Activated CD8-positive, alpha-beta memory T cell treated with anti-CD3 and anti-CD28 coated beads, Interleukin-2, amount 50 U/mL, for 24 hours (primary cell): ENCODE results near the gene DPP10.

Experiments
- DNase-seq: peaks from one replicate; pipeline ENCODE4 v3.0.0-alpha.2; 2020; ENCODE audit errors: extremely low read depth

Gene DPP10

DNA sequence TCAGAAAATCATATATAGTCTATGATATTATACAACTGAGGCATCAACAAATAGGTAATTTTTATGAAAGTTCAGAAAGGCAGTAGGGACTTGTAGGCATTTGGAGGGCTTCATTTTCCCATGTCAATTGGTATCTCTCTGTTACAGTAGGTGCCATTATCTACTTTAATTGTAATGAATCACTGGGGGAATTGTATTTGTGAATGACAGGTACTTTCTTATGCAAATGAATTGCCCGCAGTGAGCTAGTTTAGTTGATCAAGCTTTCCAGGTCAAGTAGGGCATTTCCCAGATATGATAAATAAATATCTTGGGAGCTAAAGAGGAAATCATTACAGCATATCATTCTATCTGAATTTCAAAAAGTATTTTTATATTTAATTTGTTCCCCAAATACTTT lies 1116.3 kb downstream of the DPP10 start:
- no peak for DNase-seq

DNA sequence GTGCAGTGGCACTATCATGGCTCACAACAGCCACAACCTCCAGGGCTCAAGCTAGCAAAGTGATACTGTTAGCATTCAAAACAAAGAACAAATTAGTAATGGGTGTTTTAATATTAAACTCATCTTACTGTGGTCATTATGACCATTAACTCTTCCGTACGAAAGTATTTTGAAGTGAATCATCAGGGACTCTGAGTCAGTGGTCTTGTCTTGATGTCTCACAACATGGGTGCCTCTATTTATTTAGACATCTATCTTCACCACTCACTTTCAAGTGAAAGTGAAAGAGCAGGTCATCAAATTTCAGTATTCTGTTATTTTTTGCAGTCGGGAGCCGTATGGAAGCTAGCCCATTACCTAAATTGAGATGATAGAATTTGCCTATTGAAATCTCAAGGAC lies 1118.2 kb downstream of the DPP10 start:
- no peak for DNase-seq

DNA sequence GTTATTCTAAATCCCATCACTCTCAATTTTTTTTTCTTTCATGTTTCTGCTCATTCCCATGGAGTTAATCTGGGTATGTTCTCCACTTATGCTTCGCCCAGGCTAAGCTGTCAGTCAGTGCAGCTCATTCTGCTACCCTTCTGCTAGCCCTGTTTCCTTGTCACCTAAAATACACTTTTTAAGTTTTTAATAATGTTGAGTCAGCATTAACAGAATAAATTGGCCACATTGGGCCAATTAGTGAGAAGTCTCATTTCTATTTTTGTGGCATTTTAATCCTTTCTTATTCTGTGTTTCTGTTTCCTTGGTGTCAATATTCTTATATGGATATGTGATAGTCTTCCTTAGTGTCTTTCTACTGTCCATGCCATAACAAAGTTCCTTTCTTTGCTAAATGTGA lies 1126.2 kb downstream of the DPP10 start:
- no peak for DNase-seq

DNA sequence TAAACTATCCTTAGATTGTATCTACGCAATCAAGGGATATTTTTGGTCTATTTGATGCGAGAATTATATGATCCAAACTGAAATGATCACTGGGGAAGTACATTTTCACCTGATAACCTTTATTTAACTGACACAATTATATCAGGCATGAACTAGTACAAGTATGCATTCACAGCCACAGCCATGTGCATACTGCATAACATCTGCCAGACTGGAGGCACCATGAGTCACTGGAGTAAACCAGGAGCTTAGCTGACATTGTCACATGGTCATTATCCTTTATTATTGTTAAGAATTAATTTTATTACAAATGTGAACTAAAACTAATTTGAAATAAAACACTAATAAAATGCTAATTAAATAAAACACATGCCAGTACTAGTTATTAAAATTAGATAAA lies 1127.1 kb downstream of the DPP10 start:
- DNase-seq, result no peak

DNA sequence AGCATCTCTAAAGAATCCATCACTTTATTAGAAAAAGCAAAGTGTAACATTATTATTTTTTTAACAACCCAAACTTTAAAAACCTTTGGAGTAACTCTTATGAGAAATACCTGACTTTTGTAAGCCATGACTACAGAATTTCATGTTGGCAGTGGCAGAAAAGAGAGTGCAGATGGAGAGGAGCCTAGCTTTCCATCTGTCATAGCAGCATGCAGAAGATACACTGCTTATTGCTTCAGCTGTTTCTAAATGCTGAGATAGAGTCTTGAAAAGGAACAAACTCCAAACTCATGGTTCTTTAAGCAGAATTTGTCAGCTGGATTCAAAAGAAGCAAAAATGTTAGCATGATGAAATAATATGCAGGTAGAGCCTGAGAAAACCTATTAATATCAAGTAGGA lies 1130.3 kb downstream of the DPP10 start:
- DNase-seq, result no peak

DNA sequence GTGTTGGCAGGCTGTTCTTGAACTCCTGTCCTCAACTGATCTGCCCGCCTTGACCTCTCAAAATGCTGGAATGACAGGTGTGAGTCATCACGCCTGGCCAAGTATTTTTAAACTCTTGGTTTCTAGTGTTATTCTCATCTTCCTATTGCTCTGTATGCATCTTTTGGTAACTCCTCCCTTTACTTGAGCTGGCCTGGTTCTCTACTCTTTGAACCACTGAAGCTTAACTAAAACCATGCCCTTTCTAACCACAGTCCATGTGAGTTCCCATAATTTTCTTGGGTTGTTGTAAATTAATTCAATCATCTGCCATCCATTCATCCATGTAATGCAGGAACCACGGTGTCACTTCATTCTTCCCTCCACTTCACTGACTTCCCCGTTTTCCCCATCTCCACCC lies 1131.3 kb downstream of the DPP10 start:
- no peak for DNase-seq

DNA sequence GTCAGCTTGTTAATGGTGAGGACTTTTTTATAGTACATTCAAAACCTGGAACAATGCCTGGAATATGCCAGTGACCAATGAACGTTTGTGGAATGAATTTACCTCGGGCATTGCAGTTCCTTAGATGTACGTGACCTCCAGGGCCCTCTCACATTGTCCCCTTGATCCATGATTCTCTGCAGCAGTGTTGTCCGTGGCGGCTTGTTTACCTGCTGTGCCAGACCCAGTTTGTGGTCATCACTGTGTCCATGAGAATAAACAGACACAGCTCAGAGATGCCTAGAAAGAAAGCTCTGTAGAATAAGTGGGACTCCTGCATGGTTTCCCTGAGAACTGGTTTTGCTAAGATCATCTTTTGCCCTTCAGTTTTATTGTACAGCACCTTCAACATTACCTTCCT lies 1132.2 kb downstream of the DPP10 start:
- no peak for DNase-seq

DNA sequence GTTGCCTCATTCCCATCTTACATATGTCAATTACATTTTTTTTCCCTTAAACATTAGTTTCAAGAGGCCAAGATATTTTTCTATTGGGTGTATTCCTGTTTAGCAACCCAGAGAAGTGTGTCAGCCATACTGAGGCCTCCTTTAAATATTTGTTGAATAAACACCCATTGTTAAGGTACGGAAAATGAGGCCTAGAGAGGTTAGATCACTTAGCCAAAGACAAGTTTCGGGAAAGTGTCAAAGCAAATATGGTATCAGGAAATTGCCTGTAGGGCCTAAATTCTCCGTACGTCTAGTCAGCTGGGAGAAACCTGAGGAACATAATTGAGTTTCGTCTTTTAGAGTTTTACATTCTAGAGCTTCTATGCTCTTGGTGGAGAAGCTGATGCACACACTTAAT lies 1138.3 kb downstream of the DPP10 start:
- no peak for DNase-seq

DNA sequence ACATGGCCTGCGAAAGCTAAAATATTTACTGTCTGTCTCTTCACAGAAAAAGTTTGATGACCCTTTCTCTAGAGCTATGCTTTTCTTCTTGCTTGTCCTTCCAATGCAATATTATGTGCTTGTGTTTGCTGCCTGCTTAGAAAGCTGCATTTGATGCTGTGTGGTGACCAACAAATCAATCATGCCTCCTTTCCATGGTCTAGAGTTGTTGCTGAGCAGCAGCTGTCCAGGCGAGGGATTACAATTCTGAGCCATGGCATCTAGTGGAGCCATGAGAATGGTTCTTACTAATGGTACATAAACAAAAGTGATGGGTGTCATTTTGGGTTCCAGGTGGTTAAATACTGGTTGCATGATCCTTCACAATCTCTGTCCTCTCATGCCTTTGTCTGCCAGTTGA lies 1142.1 kb downstream of the DPP10 start:
- DNase-seq, result no peak

DNA sequence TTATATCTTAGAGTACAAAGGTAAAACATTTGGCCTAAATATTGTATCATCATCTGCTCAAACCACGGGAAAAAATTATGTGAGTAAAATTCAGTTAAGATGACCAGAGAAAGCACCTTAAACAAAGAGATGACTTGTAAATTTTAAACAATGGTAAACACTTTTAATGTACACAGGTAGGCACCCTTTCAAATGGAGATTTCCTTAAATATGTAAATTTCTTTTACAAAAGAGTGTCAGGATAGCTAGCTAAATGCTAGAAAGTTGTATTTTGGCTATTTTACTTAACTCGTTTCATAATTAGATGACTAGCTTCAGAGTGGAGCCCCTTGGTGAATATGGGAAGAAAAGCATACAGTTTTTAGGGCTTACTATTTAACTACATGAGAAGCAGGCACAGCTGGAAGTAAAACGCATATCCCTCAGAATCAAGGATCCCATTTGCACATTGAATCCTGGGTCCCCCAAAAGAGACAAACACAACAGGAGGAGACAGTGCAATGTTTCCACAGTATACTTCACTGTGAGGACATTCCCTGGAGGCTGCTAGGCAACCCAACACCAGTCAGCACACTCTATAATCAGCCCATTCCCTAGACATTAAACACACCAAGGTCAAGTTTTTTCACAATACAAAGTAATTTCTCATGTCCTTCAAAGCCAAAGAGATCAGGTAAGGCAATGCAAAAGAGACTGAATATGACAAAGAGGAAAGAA lies 1154.4 kb downstream of the DPP10 start:
- DNase-seq, result no peak

DNA sequence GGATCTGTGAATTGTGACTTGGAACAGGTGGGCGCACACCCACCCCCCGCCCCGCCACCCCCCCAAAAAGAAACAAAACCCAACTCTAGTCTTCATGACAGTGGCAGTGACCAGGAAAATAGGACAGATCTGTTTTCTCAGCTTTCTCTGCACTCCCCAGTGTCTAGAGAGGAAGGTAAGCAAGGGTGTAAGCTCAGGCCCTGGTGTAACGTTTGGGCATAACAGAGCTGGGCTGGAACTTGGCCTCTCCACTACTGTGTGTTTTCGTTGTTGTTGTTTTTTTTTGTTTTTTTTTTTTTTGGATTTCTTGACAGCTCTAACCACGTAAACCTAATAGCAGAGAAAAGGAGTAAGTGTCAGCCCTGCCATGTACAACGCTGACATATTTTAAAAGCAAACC lies 1160.8 kb downstream of the DPP10 start:
- no peak for DNase-seq

DNA sequence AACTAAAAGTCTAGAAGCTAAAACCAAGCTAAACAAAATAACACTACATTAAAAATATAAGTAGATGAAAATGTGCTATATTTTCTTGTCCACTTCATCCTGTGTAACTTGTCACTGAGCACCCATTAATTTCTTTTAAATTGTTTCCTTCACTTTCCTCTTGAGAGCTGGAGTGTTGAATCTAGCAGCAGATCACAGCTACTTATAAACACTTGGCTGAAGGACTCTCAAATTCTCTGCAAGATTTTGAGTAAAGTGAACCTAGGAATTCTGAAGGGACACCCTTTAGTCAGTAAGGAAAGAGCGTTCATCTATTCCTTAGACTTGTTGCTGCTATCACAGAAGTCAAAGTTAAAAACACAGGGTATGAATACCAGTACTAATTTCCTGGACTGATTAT lies 1163.9 kb downstream of the DPP10 start:
- DNase-seq, result no peak

DNA sequence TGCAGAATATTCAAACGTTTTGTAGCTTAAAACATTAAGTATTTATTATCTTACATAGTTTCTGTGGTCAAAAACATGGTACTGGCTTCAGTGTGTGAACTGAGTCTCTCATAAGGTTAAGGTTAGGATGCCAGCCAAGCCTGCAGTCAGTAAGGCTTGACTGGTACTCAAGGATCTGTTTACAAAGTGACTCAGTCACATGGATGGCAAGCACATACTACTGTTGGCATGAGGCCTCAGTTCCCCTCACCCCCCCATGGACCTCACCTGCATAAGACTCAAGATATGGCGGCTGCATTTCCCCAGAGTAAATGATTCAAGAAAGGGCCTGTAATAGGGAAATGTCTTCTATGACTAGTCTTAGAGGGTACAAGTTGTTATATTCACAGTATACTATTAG lies 1167.5 kb downstream of the DPP10 start:
- no peak for DNase-seq

DNA sequence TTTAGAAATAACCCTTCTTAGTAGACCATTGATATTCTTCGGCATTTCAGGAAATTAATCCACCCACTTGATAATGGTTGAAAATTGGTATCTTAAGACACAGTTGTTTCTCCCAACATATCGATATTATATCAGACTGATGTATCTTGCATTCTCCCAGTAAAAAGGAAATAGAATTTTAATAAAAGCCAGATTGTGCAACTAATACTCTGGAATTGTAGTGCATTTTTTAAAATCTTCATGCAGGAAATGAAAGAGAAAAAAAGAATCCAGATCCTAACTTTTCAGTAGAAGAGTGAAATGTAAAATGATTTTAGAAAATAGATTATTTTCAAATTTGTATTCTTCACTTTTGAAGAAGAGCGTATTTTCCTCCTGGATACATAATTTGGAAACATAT lies 1168.4 kb downstream of the DPP10 start:
- DNase-seq, result no peak

DNA sequence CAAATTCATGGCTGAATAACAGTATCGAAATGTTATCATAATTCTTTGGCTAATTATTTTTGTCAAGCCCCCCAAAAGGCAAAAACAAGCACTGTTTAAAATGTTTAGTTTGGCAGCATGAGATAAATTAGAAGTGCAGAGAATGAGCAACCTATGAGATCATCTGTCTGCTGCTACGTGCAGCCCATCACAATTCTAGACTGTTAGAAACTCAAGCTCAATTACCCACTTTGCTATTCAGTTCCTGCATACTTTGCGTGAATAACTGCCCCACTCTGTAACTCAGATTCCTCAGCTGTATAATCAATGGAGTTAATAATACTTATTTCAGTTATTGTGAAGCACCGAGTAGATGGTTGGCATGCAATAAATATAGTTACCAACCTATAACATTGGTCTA lies 1181.9 kb downstream of the DPP10 start:
- no peak for DNase-seq

DNA sequence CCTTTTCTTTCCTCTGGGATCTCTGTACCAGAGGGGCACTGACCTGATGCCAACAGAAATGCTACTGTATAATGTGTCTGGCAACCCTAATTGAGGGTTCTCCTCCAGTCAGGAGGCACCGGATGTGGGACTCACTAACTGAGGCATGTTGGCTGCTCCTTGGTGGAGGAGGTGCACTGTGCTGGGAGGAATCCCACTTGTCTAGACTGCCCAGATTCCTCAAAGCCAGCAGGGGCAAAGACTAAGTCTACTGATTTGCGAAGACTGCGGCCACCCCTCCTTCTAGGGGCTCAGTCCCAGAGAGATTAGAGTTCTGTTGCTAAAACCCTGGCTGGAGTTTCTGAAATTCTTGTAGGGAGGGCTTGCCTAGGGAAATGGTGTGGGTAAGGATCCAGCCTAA lies 1192.1 kb downstream of the DPP10 start:
- DNase-seq, result no peak

DNA sequence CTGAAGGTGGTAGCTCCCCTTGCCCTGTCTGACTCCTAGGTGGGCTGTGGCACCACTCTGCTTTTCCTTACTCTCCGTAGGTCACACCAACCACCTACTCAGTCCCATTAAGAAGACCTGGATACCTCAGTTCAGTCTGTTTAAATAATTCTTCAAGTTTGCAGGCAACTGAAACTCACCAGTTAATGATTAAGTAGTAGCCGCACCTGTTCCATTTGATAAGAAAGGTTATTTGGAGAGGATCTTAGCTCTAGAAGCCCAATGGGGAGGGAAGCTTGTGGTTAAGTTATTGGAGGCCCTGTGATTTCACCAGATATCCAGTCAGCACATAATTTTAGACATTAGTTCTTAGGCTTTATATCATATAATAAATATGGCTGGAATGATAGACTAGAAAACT lies 1193.0 kb downstream of the DPP10 start:
- no peak for DNase-seq

DNA sequence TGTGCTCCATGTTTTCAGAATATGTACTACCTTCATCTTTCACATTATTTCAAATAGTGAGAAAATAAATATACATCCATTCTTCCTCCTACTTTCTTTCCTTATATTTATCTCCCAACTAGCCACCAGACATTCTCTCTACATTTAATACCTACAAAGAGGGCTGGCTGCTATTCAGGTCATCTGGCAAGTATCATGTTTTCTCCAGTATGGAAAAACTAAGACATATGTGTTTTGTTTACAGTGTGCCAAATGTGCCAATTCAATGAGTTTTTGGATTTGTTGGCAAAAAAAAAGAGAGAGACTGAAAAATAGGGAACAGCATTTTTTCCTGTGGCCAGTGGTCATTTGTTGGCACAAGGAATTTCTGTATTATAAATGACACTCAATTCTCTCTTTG lies 1207.3 kb downstream of the DPP10 start:
- DNase-seq, result no peak

DNA sequence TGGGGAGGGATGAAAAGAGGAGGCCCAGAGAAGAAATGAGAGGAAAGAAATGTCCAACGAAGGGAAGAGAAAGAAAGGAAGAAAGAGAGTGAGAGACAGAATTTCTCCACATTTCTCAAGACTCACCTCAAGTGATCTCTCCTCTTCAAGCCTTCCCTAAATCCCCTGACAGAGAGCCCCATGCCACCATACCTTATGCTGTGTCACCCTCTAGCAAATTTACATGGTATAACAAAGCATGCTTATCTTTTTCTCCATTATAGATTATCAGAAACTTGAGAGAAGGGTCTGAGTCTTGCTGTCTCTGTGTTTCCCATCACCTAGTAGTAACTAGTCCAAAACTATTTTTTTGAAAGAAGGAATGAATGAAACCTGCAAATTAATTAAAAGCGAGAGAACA lies 1208.4 kb downstream of the DPP10 start:
- no peak for DNase-seq

DNA sequence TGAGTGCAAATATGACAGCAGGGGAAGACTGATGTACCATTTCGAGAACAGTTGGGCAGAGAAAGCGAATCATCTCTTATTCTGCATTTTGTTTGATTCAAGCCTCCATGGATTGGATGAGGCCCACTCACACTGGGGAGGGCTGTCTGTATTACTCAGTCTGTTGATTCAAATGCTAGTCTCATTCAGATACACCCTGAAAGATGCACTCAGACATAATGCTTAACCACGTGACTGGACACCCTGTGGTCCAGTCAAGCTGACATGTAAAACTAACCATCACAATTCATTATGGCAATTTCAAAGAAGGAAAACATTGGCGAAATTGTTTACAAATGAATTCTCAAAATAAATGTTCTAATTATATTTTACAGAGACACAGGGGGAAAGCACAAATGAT lies 1210.2 kb downstream of the DPP10 start:
- no peak for DNase-seq

DNA sequence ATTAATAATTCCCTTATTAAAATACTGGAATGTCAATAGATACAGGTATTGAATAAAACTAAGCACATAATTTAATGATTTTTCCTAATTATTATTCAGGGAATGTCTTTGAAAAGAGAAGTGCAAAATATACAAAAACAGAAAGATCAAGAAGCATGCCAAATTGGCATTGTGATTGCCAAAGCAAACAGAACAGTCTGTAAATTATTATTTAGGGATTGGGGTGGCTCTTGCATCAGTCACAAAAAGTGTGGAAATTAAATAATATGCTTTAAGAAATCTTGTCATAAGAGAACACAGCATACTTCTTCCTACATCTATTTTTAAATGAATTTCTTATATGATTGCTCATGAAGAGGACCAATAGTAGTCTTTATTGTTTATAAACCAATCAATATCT lies 1211.9 kb downstream of the DPP10 start:
- no peak for DNase-seq

DNA sequence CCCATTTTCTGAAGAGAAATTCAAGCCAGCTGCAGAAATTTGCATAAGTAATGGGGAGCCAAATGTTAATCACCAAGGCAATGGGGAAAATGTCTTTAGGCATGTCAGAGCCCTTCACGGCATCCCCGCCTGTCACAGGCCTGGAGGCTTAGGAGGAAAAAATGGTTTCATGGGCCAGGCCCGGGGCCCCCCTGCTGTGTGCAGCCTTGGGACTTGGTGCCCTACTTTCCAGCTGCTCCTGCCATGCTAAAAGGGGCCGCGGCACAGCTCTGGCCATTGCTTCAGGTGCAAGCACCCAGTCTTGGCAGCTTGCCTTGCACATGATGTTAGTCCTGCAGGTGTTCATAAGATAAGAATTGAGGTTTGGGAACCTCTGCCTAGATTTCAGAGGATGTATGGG lies 1235.7 kb downstream of the DPP10 start:
- no peak for DNase-seq

DNA sequence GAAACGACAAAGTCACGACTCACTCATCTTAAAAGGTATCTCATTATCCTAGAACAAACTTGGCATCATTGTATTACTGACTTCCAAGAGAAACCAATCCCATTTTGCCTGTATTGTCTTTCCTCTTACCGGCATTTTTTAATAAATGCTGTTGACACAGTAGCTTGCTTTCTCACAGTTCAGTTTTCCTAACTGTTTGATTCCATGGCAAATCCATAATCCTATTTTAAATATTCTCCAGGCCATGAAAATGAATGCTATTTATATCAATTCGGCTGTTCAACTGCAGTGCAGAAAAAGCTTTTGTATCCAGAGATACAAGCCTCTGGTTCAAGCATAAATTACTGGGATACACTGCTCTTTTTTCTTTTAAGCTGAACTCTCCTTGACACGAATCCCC lies 1241.9 kb downstream of the DPP10 start:
- no peak for DNase-seq

DNA sequence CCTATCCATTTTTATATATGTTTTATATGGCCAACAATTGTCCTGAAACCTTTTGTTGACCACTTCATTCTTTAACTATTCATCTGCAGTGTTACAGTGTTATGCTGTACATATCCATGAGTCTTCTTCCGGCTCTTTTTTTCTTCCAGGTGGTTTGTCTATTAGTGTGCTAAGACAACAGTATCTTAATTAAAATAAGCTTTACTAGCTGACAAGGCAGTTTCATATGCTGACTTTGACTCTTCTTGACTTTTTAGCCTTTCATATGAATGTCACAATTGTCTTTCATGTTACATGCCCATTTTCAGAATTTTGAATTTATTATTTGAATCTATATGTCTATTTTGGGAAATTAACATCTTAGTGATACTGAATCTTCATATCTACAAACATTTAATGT lies 1249.0 kb downstream of the DPP10 start:
- DNase-seq, result no peak

DNA sequence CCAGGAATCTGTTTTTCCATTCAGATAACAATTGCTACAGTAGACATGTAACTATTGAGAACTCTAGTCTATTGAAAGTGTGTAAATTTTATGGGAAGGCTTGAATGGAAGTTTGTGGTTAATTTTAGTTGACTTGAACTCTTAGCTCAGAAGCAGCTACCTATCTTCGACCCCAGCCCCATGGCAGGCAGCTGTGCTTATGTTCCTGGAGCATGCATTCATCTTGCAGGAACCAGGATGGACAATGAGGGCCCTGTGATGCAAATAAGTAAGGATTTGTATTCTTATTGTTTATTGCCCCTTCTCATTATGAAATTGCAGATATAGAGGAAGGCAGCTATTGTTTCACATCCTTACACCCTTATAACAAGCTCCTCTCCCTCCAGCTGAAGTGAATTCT lies 1252.2 kb downstream of the DPP10 start:
- DNase-seq, result no peak
